Loucy (cell line): ENCODE results near the gene PKP2.

ENCODE experiments used
- EZH2phosphoT487 ChIP-seq: fragments of 200-600 bp; IDR thresholded peaks from 2 replicates; pipeline ENCODE4 v1.6.1; 2018; ENCODE audit warnings: antibody characterized with exemption, mild to moderate bottlenecking, moderate library complexity, borderline replicate concordance
- TF ChIP-seq, protein P1 (sequence below): fragments of 200-600 bp; sonication (generic); conservative IDR thresholded peaks from 2 replicates; pipeline ENCODE4 v1.5.1; 2014; ENCODE audit warnings: mild to moderate bottlenecking, antibody characterized with exemption, low read length

DNA sequence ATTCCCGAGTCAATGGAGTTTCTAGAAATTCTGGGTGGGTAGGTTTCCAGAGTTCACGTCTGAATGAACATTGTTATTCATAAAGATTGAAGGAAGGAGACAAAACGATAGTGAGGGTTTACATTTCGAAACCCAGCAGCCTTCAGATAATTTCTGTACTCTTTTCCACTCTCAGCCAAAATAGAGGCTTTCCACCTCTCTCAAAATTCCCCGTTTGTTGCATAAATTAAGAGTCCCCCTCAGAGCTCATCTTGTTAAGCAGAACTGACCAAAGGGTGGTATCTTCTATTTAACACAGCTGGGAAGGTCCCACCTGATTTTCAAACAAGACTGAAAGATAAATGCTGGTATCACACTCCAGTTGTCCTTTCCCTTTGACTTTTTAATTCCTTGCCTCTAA is 119.4 kb downstream of the PKP2 start:
- TF ChIP-seq, protein P1, sequence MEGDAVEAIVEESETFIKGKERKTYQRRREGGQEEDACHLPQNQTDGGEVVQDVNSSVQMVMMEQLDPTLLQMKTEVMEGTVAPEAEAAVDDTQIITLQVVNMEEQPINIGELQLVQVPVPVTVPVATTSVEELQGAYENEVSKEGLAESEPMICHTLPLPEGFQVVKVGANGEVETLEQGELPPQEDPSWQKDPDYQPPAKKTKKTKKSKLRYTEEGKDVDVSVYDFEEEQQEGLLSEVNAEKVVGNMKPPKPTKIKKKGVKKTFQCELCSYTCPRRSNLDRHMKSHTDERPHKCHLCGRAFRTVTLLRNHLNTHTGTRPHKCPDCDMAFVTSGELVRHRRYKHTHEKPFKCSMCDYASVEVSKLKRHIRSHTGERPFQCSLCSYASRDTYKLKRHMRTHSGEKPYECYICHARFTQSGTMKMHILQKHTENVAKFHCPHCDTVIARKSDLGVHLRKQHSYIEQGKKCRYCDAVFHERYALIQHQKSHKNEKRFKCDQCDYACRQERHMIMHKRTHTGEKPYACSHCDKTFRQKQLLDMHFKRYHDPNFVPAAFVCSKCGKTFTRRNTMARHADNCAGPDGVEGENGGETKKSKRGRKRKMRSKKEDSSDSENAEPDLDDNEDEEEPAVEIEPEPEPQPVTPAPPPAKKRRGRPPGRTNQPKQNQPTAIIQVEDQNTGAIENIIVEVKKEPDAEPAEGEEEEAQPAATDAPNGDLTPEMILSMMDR: no peak
- no peak for TF ChIP-seq EZH2phosphoT487
